Measurements from ENCODE around the gene EMC8. TPM values are rescaled to one million over a fixed set of nuclear protein-coding genes. Genes with fewer than 3 reads are reported as not detected.
"Not testable (repeated sequence)": the region's sequence is repeated elsewhere in the genome, so short reads cannot be mapped to it uniquely, and the experiment has no call there.

EMC8 gene
- total and polyA plus RNA-seq, 2 experiments from 2014 or later = 51.1 to 69.4 TPM

DNA sequence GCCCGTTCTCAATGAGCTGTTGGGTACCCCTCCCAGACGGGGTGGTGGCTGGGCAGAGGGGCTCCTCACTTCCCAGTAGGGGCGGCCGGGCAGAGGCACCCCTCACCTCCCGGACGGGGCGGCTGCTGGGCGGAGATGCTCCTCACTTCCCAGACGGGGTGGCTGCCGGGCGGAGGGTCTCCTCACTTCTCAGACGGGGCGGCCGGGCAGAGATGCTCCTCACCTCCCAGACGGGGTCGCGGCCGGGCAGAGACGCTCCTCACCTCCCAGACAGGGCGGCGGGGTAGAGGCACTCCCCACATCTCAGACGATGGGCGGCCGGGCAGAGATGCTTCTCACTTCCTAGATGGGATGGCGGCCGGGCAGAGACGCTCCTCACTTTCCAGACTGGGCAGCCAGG, 8.8 kb upstream of the EMC8 start:
- H3K36me3 Mint-ChIP-seq (ENCODE audit: low read depth) = peaks cover 50% of the 10 kb centered on the region
- H3K79me2 ChIP-seq (replicated peaks; ENCODE audit: insufficient read depth) = not testable (repeated sequence)

DNA sequence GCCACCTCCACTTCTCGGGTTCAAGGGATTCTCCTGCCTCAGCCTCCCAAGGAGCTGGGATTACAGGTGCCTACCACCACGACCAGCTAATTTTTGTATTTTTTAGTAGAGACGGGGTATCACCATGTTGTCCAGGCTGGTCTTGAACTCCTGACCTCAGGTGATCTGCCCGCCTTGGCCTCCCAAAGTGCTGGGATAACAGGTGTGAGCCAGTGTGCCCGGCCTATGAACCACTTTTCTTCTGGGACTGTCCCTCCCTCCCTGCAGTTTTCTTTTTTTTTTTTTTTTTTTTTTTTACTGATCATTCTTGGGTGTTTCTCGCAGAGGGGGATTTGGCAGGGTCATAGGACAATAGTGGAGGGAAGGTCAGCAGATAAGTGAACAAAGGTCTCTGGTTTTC, 8.0 kb upstream of the EMC8 start:
- H3K4me2 ChIP-seq; H3K27me3 ChIP-seq (ENCODE audit: insufficient read depth); H3K4me1 ChIP-seq (ENCODE audit: insufficient read depth); H3K27ac Mint-ChIP-seq; ATAC-seq; H3K9me3 Mint-ChIP-seq; H3F3A ChIP-seq (replicated peaks; ENCODE audit: low read depth); H3K27me3 Mint-ChIP-seq (ENCODE audit: insufficient read depth, low read depth, poor library complexity); H3K4me1 Mint-ChIP-seq; H2AFZ ChIP-seq; DNase-seq (ENCODE audit: low spot score); H3K27ac ChIP-seq (ENCODE audit: low read depth); H3K4me3 ChIP-seq; H3K9me2 ChIP-seq (ENCODE audit: insufficient read depth); H3K4me3 Mint-ChIP-seq: not testable (repeated sequence)
- peaks cover 32% of the 10 kb centered on the region for H3K36me3 ChIP-seq (ENCODE audit: insufficient read depth)
- H3K36me3 Mint-ChIP-seq (ENCODE audit: low read depth) = peaks cover 58% of the 10 kb centered on the region
- H4K20me1 ChIP-seq (replicated peaks; ENCODE audit: insufficient read depth) = peaks cover 15% of the 10 kb centered on the region
- H3K79me2 ChIP-seq (replicated peaks; ENCODE audit: insufficient read depth) = peaks cover 14% of the 10 kb centered on the region; the same call in 1 of the 2 replicates

More for the DNA sequence above, 8.8 kb upstream of the EMC8 start:
- H2AFZ ChIP-seq; H3K27ac ChIP-seq (ENCODE audit: low read depth); H3K4me1 Mint-ChIP-seq; ATAC-seq; H3F3A ChIP-seq (replicated peaks; ENCODE audit: low read depth); H3K9me2 ChIP-seq (ENCODE audit: insufficient read depth); H3K4me3 ChIP-seq; H3K4me3 Mint-ChIP-seq; H3K4me1 ChIP-seq (ENCODE audit: insufficient read depth); H3K27ac Mint-ChIP-seq; H3K27me3 Mint-ChIP-seq (ENCODE audit: insufficient read depth, low read depth, poor library complexity); H3K27me3 ChIP-seq (ENCODE audit: insufficient read depth); H3K4me2 ChIP-seq; H3K9me3 Mint-ChIP-seq; DNase-seq (ENCODE audit: low spot score): not testable (repeated sequence)
- peaks cover 27% of the 10 kb centered on the region for H3K36me3 ChIP-seq (ENCODE audit: insufficient read depth)
- peaks cover 11% of the 10 kb centered on the region for H4K20me1 ChIP-seq (replicated peaks; ENCODE audit: insufficient read depth)

DNA sequence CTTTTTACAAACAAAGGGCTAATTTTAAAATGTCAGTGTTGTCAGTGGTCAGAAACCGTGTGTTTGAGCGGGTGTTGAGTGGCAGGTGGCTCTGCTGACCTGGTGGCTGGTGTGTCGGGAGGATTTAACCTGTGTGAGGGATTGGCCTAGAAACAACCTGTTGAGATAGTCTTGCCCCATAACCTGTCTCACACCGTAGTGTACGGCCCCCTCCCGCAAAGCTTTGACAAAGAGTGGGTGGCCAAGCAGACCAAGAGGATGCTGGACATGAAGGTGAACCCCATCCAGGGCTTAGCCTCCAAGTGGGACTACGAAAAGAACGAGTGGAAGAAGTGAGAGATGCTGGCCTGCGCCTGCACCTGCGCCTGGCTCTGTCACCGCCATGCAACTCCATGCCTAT, 7.2 kb upstream of the EMC8 start:
- no peak overlapping the region for H3K4me3 ChIP-seq
- peaks cover 22% of the 10 kb centered on the region for H3K79me2 ChIP-seq (replicated peaks; ENCODE audit: insufficient read depth)
- no peaks in the 10 kb centered on the region for H3K9me3 Mint-ChIP-seq
- no peak overlapping the region for H2AFZ ChIP-seq
- H3K4me3 Mint-ChIP-seq = no peak overlapping the region
- peaks cover 40% of the 10 kb centered on the region for H3K36me3 ChIP-seq (ENCODE audit: insufficient read depth)
- H3K9me2 ChIP-seq (ENCODE audit: insufficient read depth) = no peaks in the 10 kb centered on the region
- no peaks in the 10 kb centered on the region for H3K4me1 ChIP-seq (ENCODE audit: insufficient read depth)
- peaks cover 18% of the 10 kb centered on the region for H4K20me1 ChIP-seq (replicated peaks; ENCODE audit: insufficient read depth)
- H3K36me3 Mint-ChIP-seq (ENCODE audit: low read depth) = peaks cover 66% of the 10 kb centered on the region
- ATAC-seq (no peak), DNase-seq (ENCODE audit: low spot score) (no peak)
- no peaks in the 10 kb centered on the region for H3K27me3 ChIP-seq (ENCODE audit: insufficient read depth)
- no peaks in the 10 kb centered on the region; the same call in 2 of the 3 replicates for H3K4me1 Mint-ChIP-seq
- no peak overlapping the region for H3K4me2 ChIP-seq
- H3F3A ChIP-seq (replicated peaks; ENCODE audit: low read depth) = 0 out of 2 replicates have a peak, but pooled peaks cover 5% of the 10 kb centered on the region
- no peak overlapping the region for H3K27ac ChIP-seq (ENCODE audit: low read depth)
- H3K27ac Mint-ChIP-seq = no peak overlapping the region
- TF ChIP-seq, protein P1, sequence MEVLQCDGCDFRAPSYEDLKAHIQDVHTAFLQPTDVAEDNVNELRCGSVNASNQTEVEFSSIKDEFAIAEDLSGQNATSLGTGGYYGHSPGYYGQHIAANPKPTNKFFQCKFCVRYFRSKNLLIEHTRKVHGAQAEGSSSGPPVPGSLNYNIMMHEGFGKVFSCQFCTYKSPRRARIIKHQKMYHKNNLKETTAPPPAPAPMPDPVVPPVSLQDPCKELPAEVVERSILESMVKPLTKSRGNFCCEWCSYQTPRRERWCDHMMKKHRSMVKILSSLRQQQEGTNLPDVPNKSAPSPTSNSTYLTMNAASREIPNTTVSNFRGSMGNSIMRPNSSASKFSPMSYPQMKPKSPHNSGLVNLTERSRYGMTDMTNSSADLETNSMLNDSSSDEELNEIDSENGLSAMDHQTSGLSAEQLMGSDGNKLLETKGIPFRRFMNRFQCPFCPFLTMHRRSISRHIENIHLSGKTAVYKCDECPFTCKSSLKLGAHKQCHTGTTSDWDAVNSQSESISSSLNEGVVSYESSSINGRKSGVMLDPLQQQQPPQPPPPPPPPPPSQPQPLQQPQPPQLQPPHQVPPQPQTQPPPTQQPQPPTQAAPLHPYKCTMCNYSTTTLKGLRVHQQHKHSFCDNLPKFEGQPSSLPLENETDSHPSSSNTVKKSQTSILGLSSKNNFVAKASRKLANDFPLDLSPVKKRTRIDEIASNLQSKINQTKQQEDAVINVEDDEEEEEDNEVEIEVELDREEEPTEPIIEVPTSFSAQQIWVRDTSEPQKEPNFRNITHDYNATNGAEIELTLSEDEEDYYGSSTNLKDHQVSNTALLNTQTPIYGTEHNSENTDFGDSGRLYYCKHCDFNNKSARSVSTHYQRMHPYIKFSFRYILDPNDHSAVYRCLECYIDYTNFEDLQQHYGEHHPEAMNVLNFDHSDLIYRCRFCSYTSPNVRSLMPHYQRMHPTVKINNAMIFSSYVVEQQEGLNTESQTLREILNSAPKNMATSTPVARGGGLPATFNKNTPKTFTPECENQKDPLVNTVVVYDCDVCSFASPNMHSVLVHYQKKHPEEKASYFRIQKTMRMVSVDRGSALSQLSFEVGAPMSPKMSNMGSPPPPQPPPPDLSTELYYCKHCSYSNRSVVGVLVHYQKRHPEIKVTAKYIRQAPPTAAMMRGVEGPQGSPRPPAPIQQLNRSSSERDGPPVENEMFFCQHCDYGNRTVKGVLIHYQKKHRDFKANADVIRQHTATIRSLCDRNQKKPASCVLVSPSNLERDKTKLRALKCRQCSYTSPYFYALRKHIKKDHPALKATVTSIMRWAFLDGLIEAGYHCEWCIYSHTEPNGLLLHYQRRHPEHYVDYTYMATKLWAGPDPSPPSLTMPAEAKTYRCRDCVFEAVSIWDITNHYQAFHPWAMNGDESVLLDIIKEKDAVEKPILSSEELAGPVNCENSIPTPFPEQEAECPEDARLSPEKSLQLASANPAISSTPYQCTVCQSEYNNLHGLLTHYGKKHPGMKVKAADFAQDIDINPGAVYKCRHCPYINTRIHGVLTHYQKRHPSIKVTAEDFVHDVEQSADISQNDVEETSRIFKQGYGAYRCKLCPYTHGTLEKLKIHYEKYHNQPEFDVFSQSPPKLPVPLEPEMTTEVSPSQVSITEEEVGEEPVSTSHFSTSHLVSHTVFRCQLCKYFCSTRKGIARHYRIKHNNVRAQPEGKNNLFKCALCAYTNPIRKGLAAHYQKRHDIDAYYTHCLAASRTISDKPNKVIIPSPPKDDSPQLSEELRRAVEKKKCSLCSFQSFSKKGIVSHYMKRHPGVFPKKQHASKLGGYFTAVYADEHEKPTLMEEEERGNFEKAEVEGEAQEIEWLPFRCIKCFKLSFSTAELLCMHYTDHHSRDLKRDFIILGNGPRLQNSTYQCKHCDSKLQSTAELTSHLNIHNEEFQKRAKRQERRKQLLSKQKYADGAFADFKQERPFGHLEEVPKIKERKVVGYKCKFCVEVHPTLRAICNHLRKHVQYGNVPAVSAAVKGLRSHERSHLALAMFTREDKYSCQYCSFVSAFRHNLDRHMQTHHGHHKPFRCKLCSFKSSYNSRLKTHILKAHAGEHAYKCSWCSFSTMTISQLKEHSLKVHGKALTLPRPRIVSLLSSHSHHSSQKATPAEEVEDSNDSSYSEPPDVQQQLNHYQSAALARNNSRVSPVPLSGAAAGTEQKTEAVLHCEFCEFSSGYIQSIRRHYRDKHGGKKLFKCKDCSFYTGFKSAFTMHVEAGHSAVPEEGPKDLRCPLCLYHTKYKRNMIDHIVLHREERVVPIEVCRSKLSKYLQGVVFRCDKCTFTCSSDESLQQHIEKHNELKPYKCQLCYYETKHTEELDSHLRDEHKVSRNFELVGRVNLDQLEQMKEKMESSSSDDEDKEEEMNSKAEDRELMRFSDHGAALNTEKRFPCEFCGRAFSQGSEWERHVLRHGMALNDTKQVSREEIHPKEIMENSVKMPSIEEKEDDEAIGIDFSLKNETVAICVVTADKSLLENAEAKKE (CRISPR knock-in tag; IDR thresholded peaks at IDR 0.05) = no peak
- H3K27me3 Mint-ChIP-seq (ENCODE audit: insufficient read depth, low read depth, poor library complexity) = peaks cover 8% of the 10 kb centered on the region

All from GM23338 (cell line).